HCT116 (cell line): ENCODE measurements around the gene MTA2. TPM values are rescaled to one million over a fixed set of nuclear protein-coding genes. Genes with fewer than 3 reads are reported as not detected.

Experiments
- ATAC-seq: fragments of 200-7000 bp; cut with Tn5 transposase; 2 replicates; pipeline ENCODE4 v1.9.1; 2020; ENCODE audit warnings: mild to moderate bottlenecking, moderate library complexity
- BruUV-seq: library from RNA; stranded (reverse); fragments of 400-500 nt; replicated peaks from 2 replicates; lab custom pipeline; 2021; lab: Mats Ljungman, UMichigan
- CTCF ChIA-PET: fragments of 300-600 bp; sonication (Branson Sonifier 250); formaldehyde crosslinking; loops from one replicate; lab custom pipeline; 2021; ENCODE audit warnings: antibody characterized with exemption; lab: Charles Lee
- POLR2A ChIA-PET: fragments of 300-600, 350-600 bp; sonication (Branson Sonifier 250); formaldehyde crosslinking; loops from one replicate; lab custom pipeline; 2021; ENCODE audit warnings: antibody characterized with exemption; lab: Charles Lee
- RAD21 ChIA-PET, 2 experiments: fragments of 300-600 bp; sonication (Branson Sonifier 250); formaldehyde crosslinking; loops; one replicate each; lab custom pipeline; 2023; ENCODE audit warnings: low total read pairs in 2 of 2; ENCODE audit not compliant: uncharacterized antibody in 2 of 2, unreplicated experiment in 2 of 2, low non-redundant PET in 1 of 2; lab: Charles Lee
- DNase-seq: peaks from one replicate; pipeline ENCODE4 v3.0.0-alpha.2; 2010; ENCODE audit warnings: low read depth, low spot score
- H2AFZ ChIP-seq: fragments of 200-600 bp; shearing (Covaris generic), sonication (generic); 2 replicates; pipeline ENCODE4 v1.6.1; 2017; ENCODE audit warnings: low read depth, mixed run types, mixed read lengths, antibody characterized with exemption, low read length; ENCODE audit not compliant: poor library complexity, severe bottlenecking
- H3K27ac ChIP-seq: 2 replicates; pipeline ENCODE4 v1.5.1; 2012; ENCODE audit warnings: low read depth, low read length
- H3K27me3 ChIP-seq: fragments of 200-600 bp; sonication (generic); 2 replicates; pipeline ENCODE4 v1.6.1; 2016; ENCODE audit warnings: mixed run types, low read length, mixed read lengths; ENCODE audit not compliant: insufficient read depth
- H3K36me3 ChIP-seq, 2 experiments: fragments of 200-500 bp in 1 of 2; fragments of 200-600 bp in 1 of 2; sonication (Bioruptor generic) in 1 of 2; sonication (generic) in 1 of 2; 2 replicates each; pipeline versions ENCODE4 v1.5.1 to v1.6.1; 2014 to 2016; ENCODE audit warnings: low read length in 2 of 2, inconsistent platforms in 1 of 2, mixed read lengths in 1 of 2, mixed run types in 1 of 2; ENCODE audit not compliant: insufficient read depth in 2 of 2, control insufficient read depth in 1 of 2
- H3K4me1 ChIP-seq, 2 experiments: fragments of 200-600 bp in 1 of 2; sonication (generic) in 1 of 2; 2 replicates each; pipeline versions ENCODE4 v1.5.1 to v1.6.1; 2012 to 2017; ENCODE audit warnings: low read length in 2 of 2, inconsistent platforms in 1 of 2, mild to moderate bottlenecking in 1 of 2, mixed read lengths in 1 of 2, mixed run types in 1 of 2, moderate library complexity in 1 of 2; ENCODE audit not compliant: insufficient read depth in 2 of 2, control insufficient read depth in 1 of 2
- H3K4me2 ChIP-seq: fragments of 200-600 bp; sonication (generic); 2 replicates; pipeline ENCODE4 v1.6.1; 2017; ENCODE audit warnings: mixed run types, low read length, mixed read lengths
- H3K4me3 ChIP-seq, 2 experiments: fragments of 200-600 bp in 1 of 2; sonication (generic) in 1 of 2; replicated peaks in 1 of 2; 2 replicates each; pipeline ENCODE4 v1.5.1; 2011 to 2016; ENCODE audit warnings: low read length in 2 of 2, control low read depth in 1 of 2, low read depth in 1 of 2, mild to moderate bottlenecking in 1 of 2, mixed read lengths in 1 of 2, mixed run types in 1 of 2
- H3K79me2 ChIP-seq: fragments of 200-600 bp; sonication (generic); 2 replicates; pipeline ENCODE4 v1.6.1; 2017; ENCODE audit warnings: mild to moderate bottlenecking, mixed run types, low read length, moderate library complexity, mixed read lengths; ENCODE audit not compliant: insufficient read depth
- H3K9ac ChIP-seq: fragments of 200-600 bp; sonication (generic); 2 replicates; pipeline ENCODE4 v1.6.1; 2016; ENCODE audit warnings: low read length, mixed read lengths
- H3K9me2 ChIP-seq: fragments of 200-600 bp; sonication (generic), shearing (Covaris generic); 2 replicates; pipeline ENCODE4 v1.6.1; 2017; ENCODE audit warnings: mixed run types, mild to moderate bottlenecking, moderate library complexity; ENCODE audit not compliant: insufficient read depth
- H3K9me3 ChIP-seq, 2 experiments: fragments of 200-500 bp in 1 of 2; fragments of 200-600 bp in 1 of 2; sonication (Bioruptor generic) in 1 of 2; sonication (generic) in 1 of 2; 2 replicates each; pipeline ENCODE4 v1.6.1; 2014 to 2017; ENCODE audit warnings: low read length in 2 of 2, mixed read lengths in 2 of 2, inconsistent platforms in 1 of 2, low read depth in 1 of 2, mild to moderate bottlenecking in 1 of 2, mixed run types in 1 of 2, moderate library complexity in 1 of 2; ENCODE audit not compliant: control insufficient read depth in 1 of 2, insufficient read depth in 1 of 2
- H4K20me1 ChIP-seq: fragments of 200-600 bp; sonication (generic), shearing (Covaris generic); 2 replicates; pipeline ENCODE4 v1.6.1; 2017; ENCODE audit warnings: mixed run types, mild to moderate bottlenecking, moderate library complexity; ENCODE audit not compliant: insufficient read depth
- EGR1 ChIP-seq: IDR thresholded peaks from 2 replicates; pipeline ENCODE4 v1.6.1; 2012; ENCODE audit warnings: low read depth
- intact Hi-C: fragments of 100-400 bp; cut with micrococcal nuclease; formaldehyde crosslinking; loops from 2 replicates; pipeline ENCODE4 v1.10.0; 2022
- total RNA-seq: library from RNA; stranded (reverse); gene quantifications from one replicate; pipeline ENCODE4 v1.2.1, GENCODE V29; 2021; ENCODE audit not compliant: unreplicated experiment
- TF ChIP-seq, protein P1 (sequence below): IDR thresholded peaks from 2 replicates; pipeline ENCODE4 v1.6.1; 2011; ENCODE audit warnings: mild to moderate bottlenecking, low read length, moderate library complexity; ENCODE audit not compliant: insufficient replicate concordance; ENCODE audit errors: extremely low read depth
- TF ChIP-seq, protein P2 (sequence below): IDR thresholded peaks from 2 replicates; pipeline ENCODE4 v1.6.1; 2012

MTA2 gene
- total RNA-seq, 1 experiment from 2014 or later = 98.9 TPM

DNA sequence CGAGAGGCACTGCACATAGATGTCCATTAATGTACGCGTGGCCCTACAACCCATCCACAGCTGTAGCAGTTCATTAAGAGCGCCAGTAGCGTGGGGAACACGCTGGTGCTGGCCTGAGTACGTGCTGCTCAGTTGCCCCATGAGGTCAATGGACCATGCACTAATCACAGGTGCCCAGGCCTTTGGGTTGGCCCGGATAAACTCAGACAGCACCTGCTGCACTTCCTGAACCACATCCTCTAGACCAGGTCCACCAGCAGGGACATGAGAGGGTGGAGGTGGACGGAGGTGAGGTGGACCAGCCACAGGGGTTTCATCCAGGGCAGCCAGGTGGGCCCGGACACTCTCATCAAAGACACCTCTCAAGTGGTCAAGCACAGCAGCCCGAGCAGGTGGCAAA is 47.8 kb upstream of the MTA2 start:
- DNase-seq = no peak
- ChIA-PET CTCF (no interaction called here), POLR2A (interaction anchor here (0.9 to 14.1 kb wide), 2 partner anchors 8 to 16 kb away, joined by 3 to 195 read pairs; partner anchors contain the start of genes C11orf98 and CSKMT), RAD21 (no interaction called here)
- H3K79me2 ChIP-seq = peaks cover 52% of the 10 kb centered on the region
- no peak overlapping the region for H2AFZ ChIP-seq
- no peak overlapping the region for H3K27ac ChIP-seq
- no TSS peak for BruUV-seq
- H3K9me3 ChIP-seq = no peaks in the 10 kb centered on the region
- no peak overlapping the region for H3K4me3 ChIP-seq
- H3K9me2 ChIP-seq = no peaks in the 10 kb centered on the region
- H4K20me1 ChIP-seq = no peaks in the 10 kb centered on the region
- TF ChIP-seq, protein P1, sequence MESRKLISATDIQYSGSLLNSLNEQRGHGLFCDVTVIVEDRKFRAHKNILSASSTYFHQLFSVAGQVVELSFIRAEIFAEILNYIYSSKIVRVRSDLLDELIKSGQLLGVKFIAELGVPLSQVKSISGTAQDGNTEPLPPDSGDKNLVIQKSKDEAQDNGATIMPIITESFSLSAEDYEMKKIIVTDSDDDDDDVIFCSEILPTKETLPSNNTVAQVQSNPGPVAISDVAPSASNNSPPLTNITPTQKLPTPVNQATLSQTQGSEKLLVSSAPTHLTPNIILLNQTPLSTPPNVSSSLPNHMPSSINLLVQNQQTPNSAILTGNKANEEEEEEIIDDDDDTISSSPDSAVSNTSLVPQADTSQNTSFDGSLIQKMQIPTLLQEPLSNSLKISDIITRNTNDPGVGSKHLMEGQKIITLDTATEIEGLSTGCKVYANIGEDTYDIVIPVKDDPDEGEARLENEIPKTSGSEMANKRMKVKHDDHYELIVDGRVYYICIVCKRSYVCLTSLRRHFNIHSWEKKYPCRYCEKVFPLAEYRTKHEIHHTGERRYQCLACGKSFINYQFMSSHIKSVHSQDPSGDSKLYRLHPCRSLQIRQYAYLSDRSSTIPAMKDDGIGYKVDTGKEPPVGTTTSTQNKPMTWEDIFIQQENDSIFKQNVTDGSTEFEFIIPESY = no peak
- H3K9ac ChIP-seq = no peak overlapping the region
- H3K36me3 ChIP-seq = peaks cover 8 to 9% of the 10 kb centered on the region in 2 experiments; a peak in 3 of 4 replicates
- ATAC-seq = no peak
- H3K27me3 ChIP-seq = no peaks in the 10 kb centered on the region
- H3K4me2 ChIP-seq = no peak overlapping the region
- H3K4me1 ChIP-seq = peaks cover 12 to 39% of the 10 kb centered on the region in 2 experiments
- intact Hi-C loops = loop anchor here (5.0 kb wide), 1 partner anchor 37 kb away; the partner anchor contains the start of genes EML3 and ROM1

DNA sequence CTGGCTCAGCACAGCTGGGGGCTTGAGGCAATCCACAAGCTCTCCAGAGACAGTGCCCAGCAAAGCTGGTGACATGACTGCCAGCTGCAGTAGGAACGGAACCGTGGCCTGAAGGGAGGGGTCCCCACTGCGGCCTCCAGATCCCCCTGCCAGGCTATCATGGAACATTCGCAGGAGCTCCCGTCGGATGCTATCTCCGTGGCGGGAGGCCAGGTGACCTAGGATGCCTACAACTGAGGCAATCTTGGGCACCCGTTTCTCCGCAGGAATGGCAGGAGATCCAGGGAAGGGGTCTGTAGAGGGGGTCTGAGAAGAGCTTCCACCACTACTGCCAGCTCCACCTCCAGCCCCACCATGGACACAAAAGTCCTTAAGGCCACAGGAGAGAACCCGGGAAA is 47.3 kb upstream of the MTA2 start:
- H3K4me3 ChIP-seq = no peak overlapping the region
- H3K9me2 ChIP-seq = no peaks in the 10 kb centered on the region
- TF ChIP-seq, protein P2, sequence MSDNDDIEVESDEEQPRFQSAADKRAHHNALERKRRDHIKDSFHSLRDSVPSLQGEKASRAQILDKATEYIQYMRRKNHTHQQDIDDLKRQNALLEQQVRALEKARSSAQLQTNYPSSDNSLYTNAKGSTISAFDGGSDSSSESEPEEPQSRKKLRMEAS = no peak
- no peak for TF ChIP-seq EGR1
- H3K4me1 ChIP-seq = peaks cover 12 to 35% of the 10 kb centered on the region in 2 experiments
- RAD21 ChIA-PET = no interaction called here
- H3K9me3 ChIP-seq = no peaks in the 10 kb centered on the region
- H3K27me3 ChIP-seq = no peaks in the 10 kb centered on the region
- no peak for ATAC-seq
- no TSS peak for BruUV-seq
- H3K9ac ChIP-seq = no peak overlapping the region
- H3K36me3 ChIP-seq = peaks cover 8 to 15% of the 10 kb centered on the region in 2 experiments; a peak in 3 of 4 replicates
- H3K27ac ChIP-seq = no peak overlapping the region
- no peak for DNase-seq
- CTCF ChIA-PET = no interaction called here
- H2AFZ ChIP-seq = no peak overlapping the region
- no peaks in the 10 kb centered on the region for H4K20me1 ChIP-seq
- peaks cover 57% of the 10 kb centered on the region for H3K79me2 ChIP-seq
- intact Hi-C loops = loop anchor here (5.0 kb wide), 1 partner anchor 37 kb away; the partner anchor contains the start of genes EML3 and ROM1
- POLR2A ChIA-PET = interaction anchor here (14.1 kb wide), 1 partner anchor 17 kb away, joined by 195 read pairs; the partner anchor contains the start of genes C11orf98 and CSKMT
- H3K4me2 ChIP-seq = no peak overlapping the region
